Frontal cortex (tissue), 4 donors: ENCODE results near the gene WDR48. TPM values are rescaled to one million over a fixed set of nuclear protein-coding genes. Genes with fewer than 3 reads are reported as not detected.

Experiments
- DNase-seq, 2 donors: peaks; one replicate each; pipeline ENCODE4 v3.0.0; 2012; ENCODE audit warnings: low spot score in 2 of 2
- FAIRE-seq: peaks from 2 replicates; lab custom pipeline; 2012; peaks lifted over from hg19 to GRCh38; lab: Jason Lieb, UNC
- total RNA-seq: library from RNA; depleted of rRNA; stranded (reverse); fragments of >200 nt; gene quantifications from one replicate; pipeline ENCODE4 v1.2.3, GENCODE V29; 2014
- donor health status: control.
- donor health status: control.
- donor health status: control.

Gene WDR48
- total RNA-seq, 1 donor from 2014 or later: 111 TPM

- FAIRE-seq (no peak), DNase-seq (no peak)
These were observed 10.4 kb downstream of the WDR48 start for GRCh38 chr3:39062180-39062579.

- FAIRE-seq (no peak), DNase-seq (no peak)
These were observed 11.3 kb downstream of the WDR48 start for GRCh38 chr3:39063143-39063542.

- FAIRE-seq (no peak), DNase-seq (no peak)
These were observed 12.8 kb downstream of the WDR48 start for GRCh38 chr3:39064646-39065045.

GRCh38 chr3:39065197-39065596 lies 13.4 kb downstream of the WDR48 start:
- DNase-seq (no peak), FAIRE-seq (no peak)

- FAIRE-seq: no peak
- no peak for DNase-seq
These were observed 15.5 kb downstream of the WDR48 start for GRCh38 chr3:39067286-39067685.

- DNase-seq (no peak), FAIRE-seq (no peak)
These were observed 16.7 kb downstream of the WDR48 start for GRCh38 chr3:39068556-39068955.

- no peak for DNase-seq
- FAIRE-seq: no peak
These were observed 24.1 kb downstream of the WDR48 start for GRCh38 chr3:39075910-39076309.

- DNase-seq (no peak), FAIRE-seq (no peak)
These were observed 27.7 kb downstream of the WDR48 start for GRCh38 chr3:39079530-39079929.

- DNase-seq (no peak), FAIRE-seq (no peak)
These were observed 28.2 kb downstream of the WDR48 start for GRCh38 chr3:39080026-39080425.

- DNase-seq (no peak), FAIRE-seq (no peak)
These were observed 31.0 kb downstream of the WDR48 start for GRCh38 chr3:39082666-39083313.

GRCh38 chr3:39086144-39086543 lies 34.3 kb downstream of the WDR48 start:
- DNase-seq (no peak), FAIRE-seq (no peak)

GRCh38 chr3:39088456-39088855 lies 36.6 kb downstream of the WDR48 start:
- DNase-seq (no peak), FAIRE-seq (no peak)

GRCh38 chr3:39088889-39089288 lies 37.1 kb downstream of the WDR48 start:
- DNase-seq (no peak), FAIRE-seq (no peak)

GRCh38 chr3:39090922-39091321 lies 39.1 kb downstream of the WDR48 start:
- no peak for DNase-seq
- no peak for FAIRE-seq

GRCh38 chr3:39094851-39095677 lies 43.2 kb downstream of the WDR48 start:
- FAIRE-seq (no peak), DNase-seq (no peak)

GRCh38 chr3:39095778-39096177 lies 44.0 kb downstream of the WDR48 start:
- no peak for DNase-seq

GRCh38 chr3:39096775-39097174 lies 45.0 kb downstream of the WDR48 start:
- FAIRE-seq (no peak), DNase-seq (no peak)

More at GRCh38 chr3:39095778-39096177, 44.0 kb downstream of the WDR48 start:
- no peak for FAIRE-seq

GRCh38 chr3:39097716-39098472 lies 46.1 kb downstream of the WDR48 start:
- DNase-seq (no peak), FAIRE-seq (no peak)

- DNase-seq (no peak), FAIRE-seq (no peak)
These were observed 46.7 kb downstream of the WDR48 start for GRCh38 chr3:39098473-39099000.

- FAIRE-seq (no peak), DNase-seq (no peak)
These were observed 47.4 kb downstream of the WDR48 start for GRCh38 chr3:39099242-39099641.
